Esophagus muscularis mucosa (tissue), 4 donors: ENCODE measurements around the gene KRT8.

Experiments
- EP300 ChIP-seq: sonication (generic); formaldehyde crosslinking; IDR thresholded peaks from one replicate; pipeline ENCODE4 v1.6.1; 2017; ENCODE audit warnings: antibody characterized with exemption
- POLR2A ChIP-seq: fragments of 450-650 bp; IDR thresholded peaks from one replicate; pipeline ENCODE4 v1.6.1; 2017; ENCODE audit warnings: antibody characterized with exemption, moderate library complexity, mild to moderate bottlenecking, low read depth
- POLR2AphosphoS5 ChIP-seq, 2 donors: sonication (generic); formaldehyde crosslinking; IDR thresholded peaks; one replicate each; pipeline ENCODE4 v1.6.1; 2017; ENCODE audit warnings: antibody characterized with exemption in 2 of 2
- TF ChIP-seq, protein P1 (sequence below), 3 experiments: fragments of 200-600 bp in 2 of 3; fragments of 450-650 bp in 1 of 3; sonication (generic) in 2 of 3; IDR thresholded peaks; one replicate each; pipeline ENCODE4 v1.5.1; 2017 to 2019; ENCODE audit warnings: antibody characterized with exemption in 3 of 3, mild to moderate bottlenecking in 2 of 3, moderate library complexity in 1 of 3

DNA sequence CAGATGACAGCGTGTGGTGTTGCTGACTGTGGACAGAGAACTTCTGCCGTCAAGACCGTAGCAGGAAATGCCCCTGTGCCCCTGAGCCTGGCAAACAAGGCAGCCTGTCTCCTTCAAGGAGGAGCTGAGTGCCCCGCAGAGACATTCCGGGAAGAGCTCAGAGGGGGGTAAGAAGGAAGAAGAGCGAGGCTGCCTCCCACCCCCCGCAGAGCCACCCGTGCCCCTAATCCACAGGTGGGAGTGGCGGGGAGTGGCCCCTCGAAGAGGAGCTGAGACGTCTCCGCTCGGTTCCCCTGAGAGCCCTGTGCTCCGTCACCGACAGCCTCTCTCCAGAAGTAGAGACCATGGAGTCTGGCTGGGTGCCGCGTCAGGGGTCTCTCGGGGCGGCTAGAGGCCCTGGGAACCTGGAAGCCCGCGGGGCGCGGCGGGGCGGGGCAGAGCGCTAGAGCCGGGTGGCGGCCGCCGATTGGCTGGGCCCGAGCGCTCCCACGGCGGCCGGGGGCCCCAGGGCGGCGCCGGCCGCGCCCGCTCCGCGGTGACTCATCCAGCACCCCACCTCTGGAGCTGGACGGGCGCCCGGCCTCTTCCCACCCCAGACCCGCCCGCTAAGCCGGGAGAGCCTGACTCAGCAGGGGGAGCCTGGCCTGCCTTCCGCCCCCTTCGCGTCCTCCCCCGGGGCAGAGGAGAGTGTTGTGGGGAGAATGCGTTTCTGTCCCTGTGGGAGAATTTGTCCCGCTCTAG lies 30.9 kb downstream of the KRT8 start:
- TF ChIP-seq, protein P1, sequence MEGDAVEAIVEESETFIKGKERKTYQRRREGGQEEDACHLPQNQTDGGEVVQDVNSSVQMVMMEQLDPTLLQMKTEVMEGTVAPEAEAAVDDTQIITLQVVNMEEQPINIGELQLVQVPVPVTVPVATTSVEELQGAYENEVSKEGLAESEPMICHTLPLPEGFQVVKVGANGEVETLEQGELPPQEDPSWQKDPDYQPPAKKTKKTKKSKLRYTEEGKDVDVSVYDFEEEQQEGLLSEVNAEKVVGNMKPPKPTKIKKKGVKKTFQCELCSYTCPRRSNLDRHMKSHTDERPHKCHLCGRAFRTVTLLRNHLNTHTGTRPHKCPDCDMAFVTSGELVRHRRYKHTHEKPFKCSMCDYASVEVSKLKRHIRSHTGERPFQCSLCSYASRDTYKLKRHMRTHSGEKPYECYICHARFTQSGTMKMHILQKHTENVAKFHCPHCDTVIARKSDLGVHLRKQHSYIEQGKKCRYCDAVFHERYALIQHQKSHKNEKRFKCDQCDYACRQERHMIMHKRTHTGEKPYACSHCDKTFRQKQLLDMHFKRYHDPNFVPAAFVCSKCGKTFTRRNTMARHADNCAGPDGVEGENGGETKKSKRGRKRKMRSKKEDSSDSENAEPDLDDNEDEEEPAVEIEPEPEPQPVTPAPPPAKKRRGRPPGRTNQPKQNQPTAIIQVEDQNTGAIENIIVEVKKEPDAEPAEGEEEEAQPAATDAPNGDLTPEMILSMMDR (IDR thresholded peaks at IDR 0.05) = no peak
- TF ChIP-seq POLR2A = no peak
- TF ChIP-seq EP300 = no peak
- peak in 1 of 2 donors; percentile 45 for TF ChIP-seq POLR2AphosphoS5 (IDR thresholded peaks at IDR 0.05)
